Esophagus squamous epithelium (tissue), 4 donors: Measurements from ENCODE around the gene IL10.

Experiments
- POLR2A ChIP-seq, 4 donors: fragments of 450-650 bp; IDR thresholded peaks; one replicate each; pipeline ENCODE4 v1.6.1; 2017; ENCODE audit warnings: antibody characterized with exemption in 4 of 4, mild to moderate bottlenecking in 4 of 4, moderate library complexity in 3 of 4
- TF ChIP-seq, protein P1 (sequence below), 6 experiments: fragments of 450-650 bp in 4 of 6; fragments of 200-600 bp in 2 of 6; sonication (generic) in 2 of 6; IDR thresholded peaks; one replicate each; pipeline ENCODE4 v1.5.1; 2016 to 2019; ENCODE audit warnings: antibody characterized with exemption in 6 of 6, mild to moderate bottlenecking in 4 of 6, moderate library complexity in 4 of 6

DNA sequence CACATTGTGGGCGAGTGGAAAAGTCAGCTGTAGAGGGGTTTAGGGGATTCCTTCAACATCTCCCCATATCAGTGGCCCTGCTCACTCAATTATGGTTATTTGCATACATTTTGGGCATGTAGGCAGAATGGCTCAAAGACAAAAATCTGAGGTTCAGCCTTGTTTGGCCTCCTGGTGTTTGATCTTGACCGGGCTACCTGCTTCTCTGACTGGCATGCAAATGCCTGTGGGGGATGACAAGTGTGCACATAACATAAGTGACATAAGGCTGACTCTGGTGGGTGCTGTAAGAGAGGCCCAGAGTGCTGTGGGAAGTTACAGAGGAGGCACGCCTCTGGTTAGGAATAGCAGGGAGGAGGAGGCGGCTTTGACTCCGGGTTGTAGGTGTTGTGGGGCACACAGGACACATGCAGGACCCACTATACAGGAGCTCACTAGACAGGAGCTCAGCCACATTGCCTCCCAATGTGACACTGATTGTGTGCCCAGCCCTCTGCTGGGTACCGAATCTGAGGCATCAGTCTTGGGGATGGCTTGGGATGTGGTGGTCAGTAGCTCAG, 31.1 kb downstream of the IL10 start:
- TF ChIP-seq, protein P1, sequence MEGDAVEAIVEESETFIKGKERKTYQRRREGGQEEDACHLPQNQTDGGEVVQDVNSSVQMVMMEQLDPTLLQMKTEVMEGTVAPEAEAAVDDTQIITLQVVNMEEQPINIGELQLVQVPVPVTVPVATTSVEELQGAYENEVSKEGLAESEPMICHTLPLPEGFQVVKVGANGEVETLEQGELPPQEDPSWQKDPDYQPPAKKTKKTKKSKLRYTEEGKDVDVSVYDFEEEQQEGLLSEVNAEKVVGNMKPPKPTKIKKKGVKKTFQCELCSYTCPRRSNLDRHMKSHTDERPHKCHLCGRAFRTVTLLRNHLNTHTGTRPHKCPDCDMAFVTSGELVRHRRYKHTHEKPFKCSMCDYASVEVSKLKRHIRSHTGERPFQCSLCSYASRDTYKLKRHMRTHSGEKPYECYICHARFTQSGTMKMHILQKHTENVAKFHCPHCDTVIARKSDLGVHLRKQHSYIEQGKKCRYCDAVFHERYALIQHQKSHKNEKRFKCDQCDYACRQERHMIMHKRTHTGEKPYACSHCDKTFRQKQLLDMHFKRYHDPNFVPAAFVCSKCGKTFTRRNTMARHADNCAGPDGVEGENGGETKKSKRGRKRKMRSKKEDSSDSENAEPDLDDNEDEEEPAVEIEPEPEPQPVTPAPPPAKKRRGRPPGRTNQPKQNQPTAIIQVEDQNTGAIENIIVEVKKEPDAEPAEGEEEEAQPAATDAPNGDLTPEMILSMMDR (IDR thresholded peaks at IDR 0.05) = no peak
- TF ChIP-seq POLR2A (IDR thresholded peaks at IDR 0.05) = no peak
